Measurements from ENCODE around the gene ZNF346. TPM values are rescaled to one million over a fixed set of nuclear protein-coding genes. Genes with fewer than 3 reads are reported as not detected.

Gene ZNF346
- total RNA-seq, 1 experiment from 2014 or later = 27.3 TPM

DNA sequence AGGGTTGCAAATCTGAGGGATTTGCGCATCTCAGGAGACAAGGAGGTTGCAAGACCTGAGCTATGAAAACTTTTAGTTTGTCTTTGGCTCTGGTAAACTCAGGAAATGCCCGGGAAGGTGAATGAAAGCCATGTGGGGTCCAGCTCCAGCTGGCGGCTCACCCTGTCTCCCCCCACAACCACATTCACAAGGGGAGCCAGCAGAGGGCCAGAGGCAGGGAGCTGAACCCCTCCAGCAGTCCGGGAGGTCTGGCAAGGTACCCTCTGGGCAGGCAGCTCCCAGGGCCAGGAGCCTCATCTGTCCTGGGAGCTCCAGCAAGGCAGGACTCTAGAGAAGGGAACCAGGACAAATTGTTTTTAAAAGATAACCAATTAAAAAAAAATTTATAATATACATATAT lies 61.7 kb downstream of the ZNF346 start:
- TF ChIP-seq, protein P1, sequence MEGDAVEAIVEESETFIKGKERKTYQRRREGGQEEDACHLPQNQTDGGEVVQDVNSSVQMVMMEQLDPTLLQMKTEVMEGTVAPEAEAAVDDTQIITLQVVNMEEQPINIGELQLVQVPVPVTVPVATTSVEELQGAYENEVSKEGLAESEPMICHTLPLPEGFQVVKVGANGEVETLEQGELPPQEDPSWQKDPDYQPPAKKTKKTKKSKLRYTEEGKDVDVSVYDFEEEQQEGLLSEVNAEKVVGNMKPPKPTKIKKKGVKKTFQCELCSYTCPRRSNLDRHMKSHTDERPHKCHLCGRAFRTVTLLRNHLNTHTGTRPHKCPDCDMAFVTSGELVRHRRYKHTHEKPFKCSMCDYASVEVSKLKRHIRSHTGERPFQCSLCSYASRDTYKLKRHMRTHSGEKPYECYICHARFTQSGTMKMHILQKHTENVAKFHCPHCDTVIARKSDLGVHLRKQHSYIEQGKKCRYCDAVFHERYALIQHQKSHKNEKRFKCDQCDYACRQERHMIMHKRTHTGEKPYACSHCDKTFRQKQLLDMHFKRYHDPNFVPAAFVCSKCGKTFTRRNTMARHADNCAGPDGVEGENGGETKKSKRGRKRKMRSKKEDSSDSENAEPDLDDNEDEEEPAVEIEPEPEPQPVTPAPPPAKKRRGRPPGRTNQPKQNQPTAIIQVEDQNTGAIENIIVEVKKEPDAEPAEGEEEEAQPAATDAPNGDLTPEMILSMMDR (conservative IDR thresholded peaks at IDR 0.05; ENCODE audit: low read depth, low read length) = no peak
- TF ChIP-seq EZH2 (IDR thresholded peaks at IDR 0.05; ENCODE audit: borderline replicate concordance, low read depth, low read length, poor library complexity, severe bottlenecking) = no peak
- no TSS peak for BruUV-seq (replicated peaks)
- Histone ChIP-seq H3K27me3 (replicated peaks; ENCODE audit: insufficient read depth, low read depth, low read length, poor library complexity) (no peaks in the 10 kb centered on the region), H3K27ac (ENCODE audit: low read depth, low read length, poor library complexity, severe bottlenecking) (no peak overlapping the region), H3K36me3 (ENCODE audit: insufficient read depth, low read length, poor library complexity, severe bottlenecking) (no peaks in the 10 kb centered on the region), H3K4me1 (ENCODE audit: insufficient read depth, low read length, poor library complexity, severe bottlenecking) (peaks cover 17% of the 10 kb centered on the region), H3K9me3 (ENCODE audit: low read depth, low read length, poor library complexity, severe bottlenecking) (no peaks in the 10 kb centered on the region), H3K4me3 (ENCODE audit: low read depth, low read length, poor library complexity, severe bottlenecking) (no peak overlapping the region)
- ChIA-PET POLR2A (ENCODE audit: low non-redundant PET) (no interaction called here), CTCF (no interaction called here)
- intact Hi-C loops (cut with micrococcal nuclease; ENCODE audit: unreplicated experiment) = no loop called here
- DNase-seq (ENCODE audit: low spot score) = no peak

DNA sequence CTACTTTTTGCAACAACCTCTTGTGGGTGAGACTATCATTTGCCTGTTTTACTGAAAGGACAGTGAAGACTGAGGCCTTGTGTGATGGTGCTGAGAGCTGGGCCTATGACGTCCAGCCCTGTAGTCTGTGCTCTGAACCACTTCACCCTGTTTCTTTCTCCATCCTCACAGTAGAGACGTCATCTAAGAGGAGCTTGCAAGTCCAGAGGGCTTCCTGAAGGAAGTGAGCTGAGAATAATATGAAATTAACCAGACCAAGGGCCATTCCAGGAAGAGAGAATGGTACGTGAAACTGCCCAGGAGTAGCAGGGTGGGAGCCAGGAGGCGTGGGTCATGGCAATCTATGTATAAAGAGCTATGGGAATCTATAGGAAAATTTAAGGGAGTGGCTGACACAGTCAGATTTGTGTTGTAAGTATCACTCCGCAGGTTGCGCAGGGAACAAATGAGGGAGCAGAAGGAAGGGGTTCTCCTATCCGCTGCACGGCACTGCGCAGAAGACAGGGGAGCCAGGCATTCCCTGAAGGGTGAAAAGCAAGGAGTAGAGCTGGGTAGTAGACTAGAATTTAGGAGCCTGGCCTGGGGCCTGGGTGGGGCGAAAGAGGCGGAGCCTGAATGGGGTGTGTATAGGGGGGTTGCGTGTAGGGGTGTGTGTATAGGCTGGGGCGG lies 63.6 kb downstream of the ZNF346 start:
- Histone ChIP-seq H3K4me1 (ENCODE audit: insufficient read depth, low read length, poor library complexity, severe bottlenecking) (peaks cover 22% of the 10 kb centered on the region), H3K27ac (ENCODE audit: low read depth, low read length, poor library complexity, severe bottlenecking) (peak overlapping the region; percentile 48), H3K4me3 (ENCODE audit: low read depth, low read length, poor library complexity, severe bottlenecking) (no peak overlapping the region), H3K27me3 (replicated peaks; ENCODE audit: insufficient read depth, low read depth, low read length, poor library complexity) (no peaks in the 10 kb centered on the region), H3K9me3 (ENCODE audit: low read depth, low read length, poor library complexity, severe bottlenecking) (no peaks in the 10 kb centered on the region), H3K36me3 (ENCODE audit: insufficient read depth, low read length, poor library complexity, severe bottlenecking) (no peaks in the 10 kb centered on the region)
- no TSS peak for BruUV-seq (replicated peaks)
- POLR2A ChIA-PET (ENCODE audit: low non-redundant PET) = interaction anchor here (0.6 kb wide), 2 partner anchors 15 to 1606 kb away, joined by 3 read pairs; no protein-coding TSS in a partner anchor
- TF ChIP-seq EZH2 (IDR thresholded peaks at IDR 0.05; ENCODE audit: borderline replicate concordance, low read depth, low read length, poor library complexity, severe bottlenecking) = no peak
- TF ChIP-seq, protein P1 (conservative IDR thresholded peaks at IDR 0.05; ENCODE audit: low read depth, low read length) = no peak
- CTCF ChIA-PET = interaction anchor here (0.6 to 1.5 kb wide), 5 partner anchors 14 to 539 kb away, joined by 3 to 7 read pairs (median 5); partner anchors contain the start of gene NSD1
- no peak for DNase-seq (ENCODE audit: low spot score)
- intact Hi-C loops (cut with micrococcal nuclease; ENCODE audit: unreplicated experiment) = no loop called here

DNA sequence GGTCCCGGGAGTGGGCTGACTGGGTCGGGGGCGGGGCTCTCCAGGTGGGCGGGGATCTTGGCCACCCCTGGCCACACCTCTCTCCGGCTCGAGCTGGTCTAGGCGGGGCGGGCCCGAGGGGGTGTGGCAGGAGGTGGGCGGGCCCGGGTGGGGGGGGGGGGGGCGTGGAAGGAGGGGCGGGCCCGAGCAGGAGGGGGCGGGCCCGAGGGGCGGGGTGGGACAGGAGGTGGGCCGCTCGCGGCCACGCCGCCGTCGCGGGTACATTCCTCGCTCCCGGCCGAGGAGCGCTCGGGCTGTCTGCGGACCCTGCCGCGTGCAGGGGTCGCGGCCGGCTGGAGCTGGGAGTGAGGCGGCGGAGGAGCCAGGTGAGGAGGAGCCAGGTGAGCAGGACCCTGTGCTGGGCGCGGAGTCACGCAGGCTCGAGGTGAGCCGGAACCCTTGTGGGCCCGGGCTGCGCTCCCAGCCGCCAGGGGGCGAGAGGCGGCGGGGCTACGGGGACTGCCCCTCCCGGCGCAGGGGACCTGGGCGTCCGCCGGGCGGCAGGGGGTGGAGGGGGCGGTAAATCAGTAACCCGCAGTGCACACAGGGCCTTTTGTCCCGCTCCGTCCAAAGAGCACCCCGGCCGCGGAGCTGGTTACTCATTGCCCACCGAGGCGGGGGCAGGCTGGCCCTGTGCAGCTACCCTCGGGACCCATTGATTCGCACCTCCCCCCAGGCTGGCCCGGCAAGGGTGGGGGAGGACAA lies 64.3 kb downstream of the ZNF346 start, which contains the start of gene FGFR4:
TSS of gene FGFR4 (plus strand) at position 262 of the 744 bp plus-strand sequence. CDS start 2,688 bp downstream, outside the sequence.
- Histone ChIP-seq H3K27ac (ENCODE audit: low read depth, low read length, poor library complexity, severe bottlenecking) (peak within 1 kb of the TSS; percentile 57), H3K4me1 (ENCODE audit: insufficient read depth, low read length, poor library complexity, severe bottlenecking) (peaks cover 22% of the 10 kb centered on the region), H3K36me3 (ENCODE audit: insufficient read depth, low read length, poor library complexity, severe bottlenecking) (no peaks in the 10 kb centered on the region), H3K27me3 (replicated peaks; ENCODE audit: insufficient read depth, low read depth, low read length, poor library complexity) (no peaks in the 10 kb centered on the region), H3K4me3 (ENCODE audit: low read depth, low read length, poor library complexity, severe bottlenecking) (peak within 1 kb of the TSS; percentile 57), H3K9me3 (ENCODE audit: low read depth, low read length, poor library complexity, severe bottlenecking) (no peaks in the 10 kb centered on the region)
- TF ChIP-seq EZH2 (IDR thresholded peaks at IDR 0.05; ENCODE audit: borderline replicate concordance, low read depth, low read length, poor library complexity, severe bottlenecking) = no peak
- TF ChIP-seq, protein P1 (conservative IDR thresholded peaks at IDR 0.05; ENCODE audit: low read depth, low read length) = peak; percentile 68
- intact Hi-C loops (cut with micrococcal nuclease; ENCODE audit: unreplicated experiment) = no loop called here
- DNase-seq (ENCODE audit: low spot score) = peak; percentile 84
- ChIA-PET CTCF (interaction anchor here (0.6 to 1.5 kb wide), 5 partner anchors 15 to 540 kb away, joined by 3 to 7 read pairs (median 5); partner anchors contain the start of gene NSD1), POLR2A (ENCODE audit: low non-redundant PET) (interaction anchor here (0.6 kb wide), 1 partner anchor 1606 kb away, joined by 3 read pairs; no protein-coding TSS in a partner anchor)
- BruUV-seq (replicated peaks) = no TSS peak

Data from A673 (cell line).